HG02852 (cell line): ENCODE measurements around the gene SMG7.

Experiments used
- ATAC-seq: cut with Tn5 transposase; IDR thresholded peaks from one replicate; pipeline ENCODE4 v1.9.1; 2021; ENCODE audit warnings: mild to moderate bottlenecking, moderate library complexity; ENCODE audit not compliant: unreplicated experiment

SMG7 gene

DNA sequence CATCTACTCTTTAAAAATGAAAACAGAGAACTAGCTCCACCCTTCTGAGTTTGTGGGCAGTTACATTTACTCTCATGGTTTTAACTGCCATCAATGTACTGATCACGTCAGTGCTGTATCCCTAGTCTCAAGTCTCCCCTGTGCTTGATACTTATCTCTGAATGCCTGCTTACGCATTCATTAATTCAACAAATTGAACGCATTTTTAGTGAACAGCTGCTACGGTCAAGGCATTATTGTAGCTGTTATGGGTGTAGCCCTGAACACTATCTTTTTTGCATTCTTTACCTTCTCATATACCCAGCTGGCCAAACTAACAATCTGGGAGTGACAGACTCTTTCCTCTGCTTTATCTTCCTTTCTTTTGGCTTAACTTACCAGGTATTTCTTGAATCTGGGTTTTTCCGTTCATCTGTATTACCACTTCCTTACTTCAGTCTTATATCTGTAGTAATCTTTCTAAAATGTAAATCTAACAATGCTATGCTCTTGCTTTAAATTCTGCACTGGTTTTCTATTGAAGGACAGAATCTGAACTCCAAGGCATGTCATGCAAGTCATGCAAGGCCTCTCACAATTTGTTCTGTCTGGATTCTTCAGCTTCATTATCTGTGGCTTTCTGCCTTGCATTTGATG lies 33.3 kb downstream of the SMG7 start:
- no peak for ATAC-seq

DNA sequence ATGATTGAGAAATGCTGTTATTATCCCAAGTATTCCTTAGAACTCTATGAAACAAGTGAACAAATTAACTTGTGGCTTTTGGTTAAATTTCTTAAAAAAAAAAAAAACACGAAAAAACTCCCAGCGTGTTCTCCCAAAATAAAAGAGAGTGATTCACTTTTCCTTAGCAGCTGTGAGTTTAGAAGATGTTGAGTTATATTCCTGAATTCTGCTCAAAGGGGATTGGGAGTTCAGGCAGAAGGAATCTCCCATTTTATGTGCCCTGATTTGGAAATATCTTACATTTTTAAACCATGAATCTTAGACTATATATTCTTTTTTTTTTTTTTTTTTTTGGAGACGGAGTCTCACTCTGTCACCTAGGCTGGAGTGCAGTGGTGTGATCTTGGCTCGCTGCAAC lies 34.3 kb downstream of the SMG7 start:
- no peak for ATAC-seq

DNA sequence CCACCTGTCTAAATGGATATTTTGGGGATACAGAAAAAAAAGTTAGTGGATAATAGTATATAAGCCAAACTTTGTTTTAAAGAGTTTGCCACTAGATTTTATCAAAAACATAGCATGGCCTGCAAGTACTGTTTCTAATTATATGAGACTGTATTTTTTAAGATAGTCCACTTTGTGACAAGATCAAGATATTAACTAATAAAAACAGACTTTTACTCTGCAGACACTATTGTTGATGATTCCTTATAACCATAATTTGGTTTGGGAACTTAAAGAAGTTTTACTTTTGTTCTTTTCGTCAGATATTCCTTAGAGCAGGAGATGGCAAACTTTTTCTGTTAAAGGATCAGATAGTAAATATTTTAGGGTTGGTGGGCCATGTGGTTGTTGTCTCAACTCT lies 36.4 kb downstream of the SMG7 start:
- no peak for ATAC-seq

GRCh38 chr1:183512450-183512849 lies 40.2 kb downstream of the SMG7 start:
- ATAC-seq, result no peak

DNA sequence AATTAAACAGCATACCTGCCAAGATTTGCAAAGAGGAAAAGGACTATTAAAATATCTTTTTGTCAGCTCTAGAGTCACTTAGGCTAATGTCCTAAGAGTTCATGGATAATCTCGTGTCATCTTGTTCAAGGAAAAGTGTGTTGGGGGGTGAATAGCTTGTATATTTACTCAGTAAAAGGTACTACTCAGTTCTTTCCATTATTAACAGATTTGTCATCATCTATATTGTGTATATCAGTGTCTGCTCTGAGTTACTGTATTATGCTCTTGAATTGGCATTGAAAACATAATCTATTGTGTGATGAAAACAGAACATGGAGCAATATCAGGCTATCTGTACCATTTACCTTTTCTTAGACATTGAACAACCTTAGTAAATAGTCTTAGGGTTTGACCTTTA lies 41.9 kb downstream of the SMG7 start:
- ATAC-seq, result no peak

- no peak for ATAC-seq
Measured at GRCh38 chr1:183515002-183515689, 42.8 kb downstream of the SMG7 start.

- ATAC-seq, result no peak
Measured at GRCh38 chr1:183516725-183517124, 44.4 kb downstream of the SMG7 start.

DNA sequence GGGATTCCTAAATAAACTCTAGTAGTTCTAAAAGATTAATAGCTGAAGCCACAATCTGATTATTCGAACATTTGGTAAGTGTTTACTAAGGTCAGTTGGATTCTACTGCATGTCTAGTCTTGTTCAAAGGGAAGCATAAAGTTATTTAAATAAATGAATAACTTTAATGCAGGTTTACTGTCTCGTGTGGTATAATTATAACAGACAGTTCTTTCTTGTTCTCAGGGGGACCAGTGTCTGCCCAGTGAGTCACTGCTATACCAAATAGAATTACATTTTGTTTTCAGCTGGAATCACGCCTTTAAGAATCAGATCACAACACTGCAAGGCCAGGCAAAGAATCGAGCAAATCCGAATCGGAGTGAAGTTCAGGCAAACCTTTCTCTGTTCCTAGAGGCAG lies 45.1 kb downstream of the SMG7 start:
- no peak for ATAC-seq

DNA sequence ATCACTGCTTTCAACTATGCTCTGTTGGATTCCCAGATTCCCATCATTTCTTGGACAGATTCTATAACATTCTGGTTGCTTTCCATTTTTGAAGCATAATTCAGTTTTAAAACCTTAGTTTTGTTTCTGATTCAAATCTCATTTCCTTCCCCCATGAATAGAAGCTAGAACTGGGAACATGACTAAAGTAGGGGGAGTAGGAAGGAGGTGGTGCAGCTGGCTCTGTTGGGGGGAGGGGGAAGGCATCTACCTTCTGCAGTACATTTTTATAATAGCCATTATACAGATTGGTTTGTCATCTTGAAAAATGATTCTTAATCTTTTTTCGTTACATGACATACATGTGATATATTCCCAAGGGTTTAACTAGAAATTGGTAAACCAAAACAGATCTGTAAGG lies 48.1 kb downstream of the SMG7 start:
- no peak for ATAC-seq

GRCh38 chr1:183522104-183522503 lies 49.8 kb downstream of the SMG7 start:
- ATAC-seq, result no peak

GRCh38 chr1:183528577-183528976 lies 56.3 kb downstream of the SMG7 start:
- no peak for ATAC-seq

GRCh38 chr1:183533617-183534174 lies 61.4 kb downstream of the SMG7 start:
- no peak for ATAC-seq

DNA sequence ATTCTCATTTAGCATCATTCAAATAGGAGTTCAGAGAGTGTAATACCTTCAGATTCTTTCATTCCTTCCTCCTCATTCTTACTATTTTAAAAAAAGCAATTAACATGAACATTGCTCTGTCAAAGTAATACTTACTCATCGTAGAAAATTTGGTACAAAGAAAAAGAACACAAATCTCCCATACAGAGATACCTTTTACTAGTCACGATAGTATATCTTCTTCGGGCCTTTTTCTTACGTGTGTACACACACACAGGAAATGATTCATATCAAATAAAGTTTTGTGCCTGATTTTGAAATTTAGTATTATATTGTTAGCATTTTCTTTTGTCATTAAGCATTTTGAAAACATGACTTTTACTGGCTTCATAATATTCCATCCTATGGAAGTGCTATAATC lies 65.1 kb downstream of the SMG7 start:
- no peak for ATAC-seq

DNA sequence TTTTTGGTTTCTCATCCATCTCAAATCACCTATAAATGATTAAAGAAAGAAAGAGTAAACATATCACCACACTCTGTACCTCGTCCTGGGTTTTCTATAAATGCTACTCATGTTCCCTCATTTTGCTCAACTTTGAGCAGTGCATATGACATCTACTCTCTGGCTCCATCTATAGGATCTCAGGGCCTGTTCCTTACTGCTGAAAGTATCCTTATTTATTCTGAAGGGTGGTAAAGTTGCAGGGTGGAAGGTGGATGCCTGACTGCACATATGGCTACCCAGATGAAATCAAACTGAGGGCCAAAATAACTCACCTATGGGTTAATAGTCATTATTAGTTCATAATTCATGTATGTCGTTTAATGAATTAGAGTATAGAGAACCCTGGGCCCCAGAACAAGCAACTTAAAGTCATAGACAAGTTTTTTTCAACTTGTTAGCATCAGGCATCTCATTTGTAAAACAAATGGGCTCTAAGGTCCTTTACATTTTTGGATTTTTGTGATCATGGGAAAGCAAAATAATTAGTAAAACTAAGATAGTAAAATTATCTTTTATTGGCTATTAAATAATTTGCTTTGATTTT lies 71.4 kb downstream of the SMG7 start:
- ATAC-seq, result no peak

DNA sequence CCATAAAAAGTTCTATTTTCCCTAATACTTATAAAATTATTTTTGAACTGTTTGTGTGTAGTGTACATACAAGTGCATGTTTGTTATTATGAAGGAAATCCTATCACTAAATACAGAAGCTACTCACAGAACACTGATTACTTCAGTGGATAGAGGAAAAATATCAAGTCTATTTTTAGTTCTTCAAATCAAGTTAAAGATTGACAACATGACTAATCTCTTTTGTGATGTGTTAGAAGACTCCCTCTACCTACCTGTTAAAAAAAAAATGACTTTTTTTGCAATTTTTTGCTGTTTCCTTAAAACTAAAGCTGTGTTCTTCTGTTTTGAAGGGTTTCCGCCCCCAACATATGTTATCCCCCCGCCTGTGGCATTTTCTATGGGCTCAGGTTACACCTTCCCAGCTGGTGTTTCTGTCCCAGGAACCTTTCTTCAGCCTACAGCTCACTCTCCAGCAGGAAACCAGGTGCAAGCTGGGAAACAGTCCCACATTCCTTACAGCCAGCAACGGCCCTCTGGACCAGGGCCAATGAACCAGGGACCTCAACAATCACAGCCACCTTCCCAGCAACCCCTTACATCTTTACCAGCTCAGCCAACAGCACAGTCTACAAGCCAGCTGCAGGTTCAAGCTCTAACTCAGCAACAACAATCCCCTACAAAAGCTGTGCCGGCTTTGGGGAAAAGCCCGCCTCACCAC lies 72.4 kb downstream of the SMG7 start:
- no peak for ATAC-seq

- ATAC-seq, result no peak
Measured at GRCh38 chr1:183546427-183546826, 74.1 kb downstream of the SMG7 start.

DNA sequence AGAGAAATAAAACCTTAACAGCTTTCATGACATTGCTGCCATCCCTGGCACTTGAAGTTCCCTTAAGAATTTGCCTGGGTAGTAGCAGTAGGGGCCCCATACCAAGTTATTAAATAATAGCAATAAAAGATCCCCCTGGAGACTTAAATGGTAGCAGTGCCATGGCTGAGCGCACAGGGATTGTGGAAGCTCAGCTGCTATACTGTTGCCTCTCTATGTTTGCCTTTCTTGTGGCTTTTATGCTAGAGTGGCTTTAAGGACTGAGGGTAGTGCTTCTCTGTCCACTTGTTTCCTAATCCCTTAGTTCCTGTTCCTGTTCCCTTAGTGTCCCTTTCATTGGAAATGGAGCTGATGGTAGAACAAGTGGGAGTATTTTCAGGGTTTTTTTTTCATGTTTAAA lies 75.8 kb downstream of the SMG7 start:
- ATAC-seq, result no peak

GRCh38 chr1:183550915-183551314 lies 78.6 kb downstream of the SMG7 start:
- no peak for ATAC-seq

DNA sequence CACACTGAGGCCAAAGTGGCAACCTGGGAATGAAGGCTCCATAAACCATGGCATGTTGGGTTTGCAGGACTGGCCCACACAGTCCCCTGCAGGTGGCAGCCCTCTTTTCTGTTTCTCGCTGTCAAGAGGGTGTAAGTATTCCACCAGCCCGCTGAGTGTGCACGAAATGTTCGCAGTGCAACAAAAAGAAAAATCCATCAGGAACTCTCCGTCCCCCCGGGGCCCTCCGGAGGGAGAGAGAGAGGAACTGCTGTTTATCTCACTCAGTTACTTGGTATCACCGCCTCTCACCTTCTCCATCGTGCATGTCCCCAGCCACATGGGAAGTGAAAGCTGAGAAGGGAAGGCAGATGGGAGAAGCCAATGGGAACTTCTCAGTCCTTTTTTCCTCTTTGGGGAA lies 79.6 kb downstream of the SMG7 start:
- ATAC-seq, result no peak

- no peak for ATAC-seq
Measured at GRCh38 chr1:183552441-183552840, 80.1 kb downstream of the SMG7 start.

DNA sequence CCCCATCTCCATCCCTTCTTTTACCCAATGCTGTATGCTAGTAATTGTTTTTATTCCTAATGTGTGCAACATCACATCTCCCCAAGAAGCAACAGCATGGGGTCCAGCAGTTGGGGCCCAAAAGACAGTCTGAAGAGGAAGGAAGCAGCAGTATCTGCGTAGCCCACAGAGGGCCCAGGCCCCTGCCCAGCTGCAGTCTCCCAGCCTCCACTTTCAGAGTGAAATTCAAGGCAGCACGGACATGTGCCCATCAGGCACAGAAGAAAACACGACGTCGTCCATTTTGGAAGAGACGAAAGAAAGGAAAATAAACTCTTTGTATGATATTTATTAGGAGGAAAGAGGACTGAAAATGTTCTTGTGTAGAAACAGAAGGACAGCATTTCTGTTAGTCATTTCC lies 80.6 kb downstream of the SMG7 start:
- ATAC-seq, result no peak

DNA sequence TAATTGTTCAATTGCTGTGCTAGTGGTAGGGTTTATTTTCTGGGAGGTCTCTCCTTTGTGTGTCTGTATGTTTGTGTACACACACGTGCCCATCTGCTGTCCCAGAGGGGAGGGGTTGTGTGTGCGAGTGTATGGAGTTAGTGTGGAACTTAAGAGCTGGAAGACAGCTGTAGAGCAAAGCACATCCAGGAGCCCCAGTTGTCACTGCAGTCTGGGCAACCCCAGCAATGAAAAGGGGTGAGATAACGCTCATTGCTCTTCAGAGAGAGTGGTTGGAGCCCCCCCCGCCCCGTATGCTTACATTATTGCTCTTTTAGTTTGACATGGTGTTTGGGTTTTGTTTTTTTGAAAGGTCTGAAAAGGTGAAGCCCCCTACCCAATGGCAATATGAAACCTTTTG lies 81.0 kb downstream of the SMG7 start:
- no peak for ATAC-seq
